HepG2 (cell line): ENCODE data around the gene PDS5B. TPM values are rescaled to one million over a fixed set of nuclear protein-coding genes. Genes with fewer than 3 reads are reported as not detected.
A peak's percentile ranks its signal among the peaks of the same experiment; 100 is the strongest.

Source experiments
- BHLHE40 ChIP-seq: IDR thresholded peaks from 2 replicates; pipeline ENCODE4 v1.6.1; 2011; ENCODE audit warnings: low read length, improper control_type of control experiment
- ESRRA ChIP-seq: sonication (generic); formaldehyde crosslinking; IDR thresholded peaks from 2 replicates; pipeline ENCODE4 v1.5.1; 2020; ENCODE audit warnings: mild to moderate bottlenecking, low read depth, missing genetic modification reagents
- FOXC1 ChIP-seq: sonication (generic); formaldehyde crosslinking; IDR thresholded peaks from 2 replicates; pipeline ENCODE4 v1.8.0; 2022; ENCODE audit warnings: mild to moderate bottlenecking, missing genetic modification reagents, borderline replicate concordance
- FOXO4 ChIP-seq: sonication (generic); formaldehyde crosslinking; conservative IDR thresholded peaks from 2 replicates; pipeline ENCODE4 v1.8.1; 2023; ENCODE audit warnings: missing genetic modification reagents
- GABPA ChIP-seq, 2 experiments: IDR thresholded peaks; 2 replicates each; pipeline ENCODE4 v1.6.1; 2011 to 2016; ENCODE audit warnings: low read depth in 2 of 2, low read length in 1 of 2, missing biosample characterization in 1 of 2, missing genetic modification characterization in 1 of 2
- GATAD1 ChIP-seq: IDR thresholded peaks from 2 replicates; pipeline ENCODE4 v1.6.1; 2016; ENCODE audit warnings: missing genetic modification reagents, missing compliant biosample characterization
- IKZF5 ChIP-seq: IDR thresholded peaks from 2 replicates; pipeline ENCODE4 v1.6.1; 2018; ENCODE audit warnings: missing genetic modification reagents, mild to moderate bottlenecking, missing compliant biosample characterization
- PAXIP1 ChIP-seq: sonication (generic); formaldehyde crosslinking; conservative IDR thresholded peaks from 2 replicates; pipeline ENCODE4 v1.4.0; 2020; ENCODE audit warnings: mild to moderate bottlenecking, missing genetic modification reagents, moderate library complexity
- POGZ ChIP-seq: sonication (generic); formaldehyde crosslinking; IDR thresholded peaks from 2 replicates; pipeline ENCODE4 v1.4.0; 2020; ENCODE audit warnings: mild to moderate bottlenecking, missing genetic modification reagents
- PRDM15 ChIP-seq: sonication (generic); formaldehyde crosslinking; IDR thresholded peaks from 2 replicates; pipeline ENCODE4 v1.4.0; 2020; ENCODE audit warnings: missing genetic modification reagents
- SMARCE1 ChIP-seq: fragments of 450-650 bp; IDR thresholded peaks from 2 replicates; pipeline ENCODE4 v1.6.1; 2017; ENCODE audit warnings: borderline replicate concordance
- SUZ12 ChIP-seq: fragments of 150-350 bp; IDR thresholded peaks from 2 replicates; pipeline ENCODE4 v1.6.1; 2014; ENCODE audit warnings: low read depth, low read length
- ZBTB39 ChIP-seq: sonication (generic); formaldehyde crosslinking; IDR thresholded peaks from 2 replicates; pipeline ENCODE4 v1.5.0; 2020; ENCODE audit warnings: missing genetic modification reagents
- ZFP62 ChIP-seq: sonication (generic); formaldehyde crosslinking; IDR thresholded peaks from 2 replicates; pipeline ENCODE4 v1.4.0; 2020; ENCODE audit warnings: missing genetic modification reagents
- ZNF264 ChIP-seq: sonication (generic); formaldehyde crosslinking; IDR thresholded peaks from 2 replicates; pipeline ENCODE4 v1.4.0; 2020; ENCODE audit warnings: missing genetic modification reagents
- ZNF317 ChIP-seq: sonication (generic); formaldehyde crosslinking; IDR thresholded peaks from 2 replicates; pipeline ENCODE4 v1.5.0; 2020; ENCODE audit warnings: mild to moderate bottlenecking, missing genetic modification reagents
- ZNF746 ChIP-seq: sonication (generic); formaldehyde crosslinking; IDR thresholded peaks from 2 replicates; pipeline ENCODE4 v1.8.0; 2022; ENCODE audit warnings: mild to moderate bottlenecking, missing genetic modification reagents
- polyA plus RNA-seq, 8 experiments: library from polyadenylated mRNA; depleted of rRNA in 3 of 8; stranded (reverse) in 7 of 8; unstranded in 1 of 8; fragments of >200 nt; fragmentation: Illumina TruSeq in 4 of 8; extraction: Trizol in 4 of 8; gene quantifications; 2 replicates each; pipeline versions ENCODE4 v1.2.1 to v1.2.3, GENCODE V29; 2011 to 2016; ENCODE audit warnings: low read depth in 4 of 8, missing spikeins in 1 of 8, mixed read lengths in 1 of 8; ENCODE audit not compliant: insufficient read depth in 1 of 8
- total RNA-seq, 5 experiments: library from RNA; depleted of rRNA; stranded (reverse); fragments of >200 nt; fragmentation: Illumina TruSeq; extraction: Trizol; gene quantifications; 2 replicates each; pipeline ENCODE4 v1.2.3, GENCODE V29; 2016; ENCODE audit warnings: low read depth in 1 of 5

The PDS5B gene
- total and polyA plus RNA-seq, 2 of the 13 experiments (the other 11 are each of a cell fraction or from before 2014, with no cell fraction given): 5.8 to 24.6 TPM

GRCh38 chr13:32538621-32539246 is 47.5 kb upstream of the PDS5B start, which contains the start of gene N4BP2L2 (continued):
- TF ChIP-seq ZBTB39 (CRISPR knock-in tag) (no peak), POGZ (CRISPR knock-in tag) (peak; percentile 83), ZNF746 (CRISPR knock-in tag) (no peak), PRDM15 (CRISPR knock-in tag) (peak; percentile 89), GATAD1 (CRISPR knock-in tag) (peak; percentile 88), GABPA (IDR thresholded peaks at IDR 0.05; ENCODE audit: low read depth, low read length) (peak; percentile 46), GABPA (CRISPR knock-in tag; IDR thresholded peaks at IDR 0.05; ENCODE audit: low read depth) (peak; percentile 92), FOXC1 (CRISPR knock-in tag) (peak; percentile 70; the same call in 1 of the 2 replicates), SMARCE1 (no peak), SUZ12 (peak; percentile 84), BHLHE40 (no peak), IKZF5 (CRISPR knock-in tag) (peak; percentile 63; the same call in 1 of the 2 replicates), ESRRA (CRISPR knock-in tag) (0 out of 2 replicates have a peak, but pooled peaks have one; percentile 39), PAXIP1 (CRISPR knock-in tag) (peak; percentile 49), ZNF317 (peak; percentile 86), FOXO4 (CRISPR knock-in tag) (no peak), ZNF264 (CRISPR knock-in tag) (0 out of 2 replicates have a peak, but pooled peaks have one; percentile 36), ZFP62 (CRISPR knock-in tag) (0 out of 2 replicates have a peak, but pooled peaks have one; percentile 43)
